Heart left ventricle (tissue), 13 donors: ENCODE results near the gene OR5M3.

Experiments
- POLR2A ChIP-seq, 2 donors: fragments of 450-650 bp; IDR thresholded peaks; one replicate each; pipeline ENCODE4 v1.6.1; 2017; ENCODE audit warnings: antibody characterized with exemption in 2 of 2, mild to moderate bottlenecking in 2 of 2, moderate library complexity in 2 of 2
- TF ChIP-seq, protein P1 (sequence below), 12 donors: fragments of 200-600 bp; sonication (generic) in 4 of 12; IDR thresholded peaks; one replicate each; pipeline versions ENCODE4 v1.5.0 to v1.8.0; 2018 to 2022; ENCODE audit warnings: antibody characterized with exemption in 12 of 12, mild to moderate bottlenecking in 5 of 12
- donor health status: ischemic (EF 13 %, LVEDD 7.1; RV severe dilation, severe dysfunction).
- donor health status: DM: no; HTN: yes; CAD: no.
- donor health status: DM: no; HTN: no; CAD: no.
- donor health status: ischemic (EF 25% LVEDD 6.9; RV normal size, moderate dysfunction).
- donor health status: ischemic (EF 25% LVEDD 5.7; RV mildly dilated, moderate dysfunction).
- donor health status: ischemic (EF 35%, LVEDD 5.7; RV mildly dilated, moderate dysfunction).
- donor health status: nonischemic (EF 11% LVEDD 7.7; RV severe dilation, severe dysfunction).
- donor health status: DM: yes; HTN: yes; CAD: no.
- donor health status: PGD.
- donor health status: ischemic (EF 29% LVEDD 5.4; RV normal size, mild dysfunction).
- donor health status: nonischemic (EF 23%, LVEDD 6.1; RV moderate dilation, normal function).

- TF ChIP-seq, protein P1, sequence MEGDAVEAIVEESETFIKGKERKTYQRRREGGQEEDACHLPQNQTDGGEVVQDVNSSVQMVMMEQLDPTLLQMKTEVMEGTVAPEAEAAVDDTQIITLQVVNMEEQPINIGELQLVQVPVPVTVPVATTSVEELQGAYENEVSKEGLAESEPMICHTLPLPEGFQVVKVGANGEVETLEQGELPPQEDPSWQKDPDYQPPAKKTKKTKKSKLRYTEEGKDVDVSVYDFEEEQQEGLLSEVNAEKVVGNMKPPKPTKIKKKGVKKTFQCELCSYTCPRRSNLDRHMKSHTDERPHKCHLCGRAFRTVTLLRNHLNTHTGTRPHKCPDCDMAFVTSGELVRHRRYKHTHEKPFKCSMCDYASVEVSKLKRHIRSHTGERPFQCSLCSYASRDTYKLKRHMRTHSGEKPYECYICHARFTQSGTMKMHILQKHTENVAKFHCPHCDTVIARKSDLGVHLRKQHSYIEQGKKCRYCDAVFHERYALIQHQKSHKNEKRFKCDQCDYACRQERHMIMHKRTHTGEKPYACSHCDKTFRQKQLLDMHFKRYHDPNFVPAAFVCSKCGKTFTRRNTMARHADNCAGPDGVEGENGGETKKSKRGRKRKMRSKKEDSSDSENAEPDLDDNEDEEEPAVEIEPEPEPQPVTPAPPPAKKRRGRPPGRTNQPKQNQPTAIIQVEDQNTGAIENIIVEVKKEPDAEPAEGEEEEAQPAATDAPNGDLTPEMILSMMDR (IDR thresholded peaks at IDR 0.05), result no peak
- TF ChIP-seq POLR2A (IDR thresholded peaks at IDR 0.05), result no peak
Measured at GRCh38 chr11:56495117-56495516, 22.0 kb upstream of the OR5M3 start.
